ENCODE data around the gene GGTLC1. TPM values are rescaled to one million over a fixed set of nuclear protein-coding genes. Genes with fewer than 3 reads are reported as not detected.

Gene GGTLC1
- total RNA-seq (under 1 TPM in 1 of 9 donors, not detected in 8; 0.38 TPM), polyA plus RNA-seq (not detected)
- long read RNA-seq, donor 1 = 0 reads
- long read RNA-seq, donor 2 = 0 reads
- long read RNA-seq, donor 3 = 0 reads
- long read RNA-seq, donor 4 = 0 reads
- long read RNA-seq, donor 5 = 0 reads
- long read RNA-seq, donor 6 = 0 reads
- long read RNA-seq, donor 7 = 0 reads
- long read RNA-seq, donor 8 = 0 reads
- long read RNA-seq, donor 9 = 0 reads
- long read RNA-seq, donor 10 = 0 reads

DNA sequence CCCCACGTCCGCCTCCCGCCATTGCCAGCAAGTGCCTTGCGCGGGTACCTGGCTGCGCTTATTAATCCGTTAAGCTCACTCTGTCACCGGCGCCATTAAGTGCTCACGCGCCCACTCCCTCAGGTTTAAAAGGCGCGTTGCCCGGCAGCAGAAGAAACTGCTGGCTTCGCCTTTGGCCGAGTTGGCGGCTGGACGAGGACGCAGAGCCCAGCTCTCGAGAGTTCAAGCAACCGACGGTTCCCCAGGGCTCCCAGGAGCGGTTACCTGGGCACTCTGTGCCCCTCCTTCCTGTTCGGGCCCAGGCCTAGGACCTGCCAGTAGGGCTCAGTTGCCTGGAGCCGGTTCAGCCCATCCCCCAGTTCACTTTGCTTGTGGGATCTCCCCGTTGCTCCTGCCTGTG is at the start of gene GGTLC1:
GGTLC1 (minus strand) TSS at position 219 of the 400 bp plus-strand sequence. CDS start 2,168 bp downstream, outside the sequence.
- no peaks in the 10 kb centered on the region for H3K4me1 ChIP-seq (replicated peaks in 1 of 2)
- H3K4me3 ChIP-seq = no peak within 1 kb of the TSS
- H3K27ac ChIP-seq = no peak within 1 kb of the TSS
- H3K27me3 ChIP-seq = no peaks in the 10 kb centered on the region
- no peaks in the 10 kb centered on the region for H3K36me3 ChIP-seq (replicated peaks in 1 of 2)
- H3K9me3 ChIP-seq (replicated peaks in 1 of 3) = no peaks in the 10 kb centered on the region
- intact Hi-C loops (cut with DNase I) = loop anchor here in 1 of 2 donors (10.0 kb wide), 1 partner anchor 356 kb away; no protein-coding TSS in a partner anchor
- no peak for TF ChIP-seq POLR2A (IDR thresholded peaks at IDR 0.05)
- TF ChIP-seq, protein P1, sequence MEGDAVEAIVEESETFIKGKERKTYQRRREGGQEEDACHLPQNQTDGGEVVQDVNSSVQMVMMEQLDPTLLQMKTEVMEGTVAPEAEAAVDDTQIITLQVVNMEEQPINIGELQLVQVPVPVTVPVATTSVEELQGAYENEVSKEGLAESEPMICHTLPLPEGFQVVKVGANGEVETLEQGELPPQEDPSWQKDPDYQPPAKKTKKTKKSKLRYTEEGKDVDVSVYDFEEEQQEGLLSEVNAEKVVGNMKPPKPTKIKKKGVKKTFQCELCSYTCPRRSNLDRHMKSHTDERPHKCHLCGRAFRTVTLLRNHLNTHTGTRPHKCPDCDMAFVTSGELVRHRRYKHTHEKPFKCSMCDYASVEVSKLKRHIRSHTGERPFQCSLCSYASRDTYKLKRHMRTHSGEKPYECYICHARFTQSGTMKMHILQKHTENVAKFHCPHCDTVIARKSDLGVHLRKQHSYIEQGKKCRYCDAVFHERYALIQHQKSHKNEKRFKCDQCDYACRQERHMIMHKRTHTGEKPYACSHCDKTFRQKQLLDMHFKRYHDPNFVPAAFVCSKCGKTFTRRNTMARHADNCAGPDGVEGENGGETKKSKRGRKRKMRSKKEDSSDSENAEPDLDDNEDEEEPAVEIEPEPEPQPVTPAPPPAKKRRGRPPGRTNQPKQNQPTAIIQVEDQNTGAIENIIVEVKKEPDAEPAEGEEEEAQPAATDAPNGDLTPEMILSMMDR (IDR thresholded peaks at IDR 0.05) = no peak
- 86 to 93% (median 88%) methylated on average over 16 to 25 of the region's 26 CpGs for WGBS, 4 donors
- DNase-seq = peak in 1 of 7 donors; percentile 29

DNA sequence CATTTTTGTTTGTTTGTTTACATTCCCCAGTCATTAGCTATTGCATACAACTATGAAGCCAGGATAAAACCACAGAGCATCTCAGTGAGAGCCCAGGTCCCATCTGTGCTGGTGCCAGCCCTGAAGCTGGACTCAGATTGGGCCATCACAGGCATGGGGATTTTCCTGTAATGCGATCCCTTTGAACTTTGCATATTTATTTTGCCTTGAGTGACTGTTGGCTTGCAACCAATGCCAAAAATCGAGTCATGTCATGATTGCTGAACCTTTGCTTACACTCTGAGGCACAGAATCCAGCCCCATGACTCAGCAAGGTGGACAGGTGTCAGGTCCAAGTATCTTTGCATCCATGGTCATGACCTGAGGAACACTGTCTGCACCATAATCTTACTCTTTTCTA is 46.2 kb upstream of the GGTLC1 start:
- DNase-seq = no peak
- Histone ChIP-seq H3K4me1 (replicated peaks in 1 of 2) (no peaks in the 10 kb centered on the region), H3K4me3 (no peak overlapping the region), H3K27me3 (no peaks in the 10 kb centered on the region), H3K9me3 (replicated peaks in 1 of 3) (no peaks in the 10 kb centered on the region), H3K36me3 (replicated peaks in 1 of 2) (no peaks in the 10 kb centered on the region), H3K27ac (no peak overlapping the region)
- WGBS, 4 donors = 32 to 49% (median 42%) methylated on average over 2 of the region's 2 CpGs
- TF ChIP-seq, protein P1 (IDR thresholded peaks at IDR 0.05) = no peak
- TF ChIP-seq POLR2A (IDR thresholded peaks at IDR 0.05) = no peak
- intact Hi-C loops (cut with DNase I) = no loop called here

DNA sequence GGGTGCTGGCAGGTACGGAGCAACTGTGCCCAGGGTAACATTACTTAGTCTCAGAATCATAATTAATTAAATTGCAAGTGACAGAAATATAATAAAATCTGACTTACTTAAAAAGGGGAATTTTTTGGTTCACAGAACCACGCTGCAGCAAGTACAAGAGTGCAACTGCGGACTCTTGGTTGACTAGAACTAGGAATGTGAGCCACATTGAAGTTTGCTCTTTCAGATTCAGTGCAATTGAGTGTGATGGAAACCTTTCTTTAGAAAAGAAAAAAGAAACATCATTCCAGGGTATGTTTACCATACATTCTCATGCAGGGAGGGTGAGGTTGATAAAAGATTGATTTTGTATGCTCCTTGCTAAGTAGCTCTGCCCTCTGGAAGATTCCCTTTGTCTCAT is 45.0 kb upstream of the GGTLC1 start:
- Histone ChIP-seq H3K4me1 (replicated peaks in 1 of 2) (no peaks in the 10 kb centered on the region), H3K27ac (no peak overlapping the region), H3K36me3 (replicated peaks in 1 of 2) (no peaks in the 10 kb centered on the region), H3K27me3 (no peaks in the 10 kb centered on the region), H3K9me3 (replicated peaks in 1 of 3) (no peaks in the 10 kb centered on the region), H3K4me3 (no peak overlapping the region)
- 89 to 96% (median 93%) methylated on average over 3 of the region's 3 CpGs for WGBS, 4 donors
- intact Hi-C loops (cut with DNase I) = no loop called here
- DNase-seq = no peak
- TF ChIP-seq, protein P1 (IDR thresholded peaks at IDR 0.05) = no peak

DNA sequence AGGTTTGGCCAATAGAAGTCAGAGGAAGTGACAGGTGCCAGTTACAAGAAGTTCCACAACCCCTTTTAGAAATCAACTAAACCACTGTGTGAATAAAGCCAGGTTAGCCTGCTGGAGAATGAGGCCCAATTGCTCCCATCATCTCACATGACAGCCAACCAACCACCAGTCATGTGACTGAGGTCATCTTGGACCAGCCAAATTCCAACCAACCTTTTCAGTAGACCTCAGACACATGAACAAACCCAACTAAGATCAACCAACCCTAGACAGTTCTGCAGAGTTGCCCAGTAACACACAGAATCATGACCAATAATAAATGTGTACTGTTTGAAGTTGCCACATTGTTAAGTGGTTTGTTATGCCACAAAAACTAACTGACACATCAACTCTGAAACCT is 44.6 kb upstream of the GGTLC1 start:
- TF ChIP-seq POLR2A (IDR thresholded peaks at IDR 0.05) = no peak
- TF ChIP-seq, protein P1 (IDR thresholded peaks at IDR 0.05) = no peak
- H3K4me3 ChIP-seq = no peak overlapping the region
- H3K36me3 ChIP-seq (replicated peaks in 1 of 2) = no peaks in the 10 kb centered on the region
- no peak overlapping the region for H3K27ac ChIP-seq
- intact Hi-C loops (cut with DNase I) = no loop called here
- no peak for DNase-seq
- no peaks in the 10 kb centered on the region for H3K27me3 ChIP-seq
- no peaks in the 10 kb centered on the region for H3K9me3 ChIP-seq (replicated peaks in 1 of 3)
- H3K4me1 ChIP-seq (replicated peaks in 1 of 2) = no peaks in the 10 kb centered on the region
